ENCODE results near the gene CRTAP. TPM values are rescaled to one million over a fixed set of nuclear protein-coding genes. Genes with fewer than 3 reads are reported as not detected.
A peak's percentile ranks its signal among the peaks of the same experiment; 100 is the strongest.
"Not testable (repeated sequence)": the region's sequence is repeated elsewhere in the genome, so short reads cannot be mapped to it uniquely, and the experiment has no call there.

CRTAP gene
- 83.2 and 138 TPM in 2 replicates for total RNA-seq (ENCODE audit: low replicate concordance)
- long read RNA-seq, full-length matches to known transcripts: 13 of 20 reads
- long read RNA-seq, partial matches to known transcripts: 0 of 20 reads
- long read RNA-seq, other reads (novel, unspliced or antisense): 7 of 20 reads

DNA sequence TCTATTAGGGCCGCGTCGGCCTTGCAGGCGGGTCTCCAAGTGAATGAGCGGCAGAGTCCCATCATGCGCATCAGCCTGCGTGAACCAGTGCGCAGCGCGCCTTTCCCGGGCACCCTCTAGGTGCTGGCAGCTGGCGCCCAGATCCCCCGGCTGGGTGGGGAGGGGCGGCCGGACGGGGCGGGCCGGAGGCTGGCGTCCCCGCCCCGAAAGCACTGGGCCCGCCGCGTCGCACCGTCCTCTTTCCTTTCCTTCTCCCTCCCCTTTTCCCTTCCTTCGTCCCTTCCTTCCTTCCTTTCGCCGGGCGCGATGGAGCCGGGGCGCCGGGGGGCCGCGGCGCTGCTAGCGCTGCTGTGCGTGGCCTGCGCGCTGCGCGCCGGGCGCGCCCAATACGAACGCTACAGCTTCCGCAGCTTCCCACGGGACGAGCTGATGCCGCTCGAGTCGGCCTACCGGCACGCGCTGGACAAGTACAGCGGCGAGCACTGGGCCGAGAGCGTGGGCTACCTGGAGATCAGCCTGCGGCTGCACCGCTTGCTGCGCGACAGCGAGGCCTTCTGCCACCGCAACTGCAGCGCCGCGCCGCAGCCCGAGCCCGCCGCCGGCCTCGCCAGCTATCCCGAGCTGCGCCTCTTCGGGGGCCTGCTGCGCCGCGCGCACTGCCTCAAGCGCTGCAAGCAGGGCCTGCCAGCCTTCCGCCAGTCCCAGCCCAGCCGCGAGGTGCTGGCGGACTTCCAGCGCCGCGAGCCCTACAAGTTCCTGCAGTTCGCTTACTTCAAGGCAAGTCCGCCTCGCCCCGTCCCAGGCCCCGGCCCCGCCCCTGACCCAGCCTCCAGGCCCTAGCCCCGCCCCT is at the start of gene CRTAP:
Gene CRTAP (plus strand): TSS at position 243 of the 850 bp plus-strand sequence. CDS start 64 bp downstream, at position 307.
- peak; percentile 6 for TF ChIP-seq CTCF (conservative IDR thresholded peaks at IDR 0.05)
- H3K9me3 Mint-ChIP-seq: no peaks in the 10 kb centered on the region
- no peaks in the 10 kb centered on the region for H3K27me3 Mint-ChIP-seq
- peak within 1 kb of the TSS; percentile 73 for H3K27ac Mint-ChIP-seq
- peak; percentile 92 for DNase-seq (ENCODE audit: extremely low spot score, unreplicated experiment)
- no peaks in the 10 kb centered on the region for H3K36me3 Mint-ChIP-seq
- peaks cover 30% of the 10 kb centered on the region for H3K4me1 Mint-ChIP-seq (ENCODE audit: unreplicated experiment)
- peak within 1 kb of the TSS; percentile 90 for H3K4me3 Mint-ChIP-seq

GRCh38 chr3:33064929-33065328 is 48.9 kb upstream of the CRTAP start:
- H3K36me3 Mint-ChIP-seq: peaks cover 45% of the 10 kb centered on the region
- no peak overlapping the region for H3K27ac Mint-ChIP-seq
- H3K27me3 Mint-ChIP-seq: no peaks in the 10 kb centered on the region
- no peak for TF ChIP-seq CTCF (conservative IDR thresholded peaks at IDR 0.05)
- no peaks in the 10 kb centered on the region for H3K9me3 Mint-ChIP-seq
- H3K4me1 Mint-ChIP-seq (ENCODE audit: unreplicated experiment): peaks cover 12% of the 10 kb centered on the region
- no peak overlapping the region for H3K4me3 Mint-ChIP-seq
- DNase-seq (ENCODE audit: extremely low spot score, unreplicated experiment): no peak

DNA sequence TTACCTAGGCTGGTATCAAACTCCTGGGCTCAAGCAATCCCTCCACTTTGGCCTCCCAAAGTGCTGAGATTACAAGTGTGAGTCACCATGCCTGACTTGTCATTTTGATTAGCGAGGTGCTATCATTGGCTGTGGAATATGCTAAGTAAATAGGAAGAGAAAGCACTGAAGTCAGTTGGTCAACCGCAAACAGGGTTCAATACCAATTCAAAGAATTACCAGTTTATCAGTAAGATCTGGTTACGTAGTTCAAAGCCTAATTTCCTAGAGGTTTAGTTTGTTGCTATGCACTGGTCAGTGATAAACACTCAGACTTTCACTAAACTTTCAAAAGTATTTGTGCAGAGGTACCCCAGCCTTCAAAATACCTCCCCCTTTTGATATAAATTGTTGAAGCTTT is 46.3 kb upstream of the CRTAP start:
- Mint-ChIP-seq H3K27me3 (no peaks in the 10 kb centered on the region), H3K36me3 (peaks cover 34% of the 10 kb centered on the region), H3K4me3 (no peak overlapping the region), H3K27ac (no peak overlapping the region), H3K9me3 (no peaks in the 10 kb centered on the region), H3K4me1 (ENCODE audit: unreplicated experiment) (peaks cover 30% of the 10 kb centered on the region)
- TF ChIP-seq CTCF (conservative IDR thresholded peaks at IDR 0.05): no peak
- no peak for DNase-seq (ENCODE audit: extremely low spot score, unreplicated experiment)

GRCh38 chr3:33069862-33070261 is 44.0 kb upstream of the CRTAP start:
- H3K9me3 Mint-ChIP-seq; DNase-seq (ENCODE audit: extremely low spot score, unreplicated experiment); H3K27me3 Mint-ChIP-seq: not testable (repeated sequence)
- peaks cover 27% of the 10 kb centered on the region for H3K36me3 Mint-ChIP-seq
- H3K4me1 Mint-ChIP-seq (ENCODE audit: unreplicated experiment): peaks cover 30% of the 10 kb centered on the region
- H3K4me3 Mint-ChIP-seq: peak overlapping the region; percentile 42
- peak overlapping the region; percentile 50 for H3K27ac Mint-ChIP-seq

DNA sequence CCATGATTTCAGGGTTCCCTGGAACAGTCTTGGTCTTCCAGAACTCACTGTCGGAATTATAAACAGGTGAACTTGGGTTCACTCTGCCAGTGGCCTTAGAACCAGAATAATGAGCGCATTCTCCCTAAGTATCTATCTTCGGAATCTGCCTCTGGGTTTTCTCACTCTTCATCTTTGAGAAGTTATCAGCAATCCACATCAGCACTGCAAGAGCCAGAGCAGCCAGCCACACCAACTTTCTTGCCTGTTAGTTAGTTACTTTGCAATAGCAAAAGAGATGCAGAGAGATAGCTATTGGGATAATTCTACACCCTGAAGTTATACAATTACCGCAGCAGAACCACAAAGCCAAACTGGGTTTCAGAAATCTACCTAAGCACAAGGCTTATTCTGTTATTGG is 42.6 kb upstream of the CRTAP start:
- no peaks in the 10 kb centered on the region for H3K27me3 Mint-ChIP-seq
- peaks cover 32% of the 10 kb centered on the region for H3K4me1 Mint-ChIP-seq (ENCODE audit: unreplicated experiment)
- H3K27ac Mint-ChIP-seq: no peak overlapping the region

More for the DNA sequence above, 42.6 kb upstream of the CRTAP start:
- H3K36me3 Mint-ChIP-seq: peaks cover 26% of the 10 kb centered on the region
- no peaks in the 10 kb centered on the region for H3K9me3 Mint-ChIP-seq
- DNase-seq (ENCODE audit: extremely low spot score, unreplicated experiment): no peak
- no peak overlapping the region for H3K4me3 Mint-ChIP-seq
- no peak for TF ChIP-seq CTCF (conservative IDR thresholded peaks at IDR 0.05)

All from type B pancreatic cell (in vitro differentiated cells).